ENCODE data around the gene ADAMTS18. TPM values are rescaled to one million over a fixed set of nuclear protein-coding genes. Genes with fewer than 3 reads are reported as not detected.

Gene ADAMTS18
- polyA plus RNA-seq, 1 donor = 3.3 TPM

DNA sequence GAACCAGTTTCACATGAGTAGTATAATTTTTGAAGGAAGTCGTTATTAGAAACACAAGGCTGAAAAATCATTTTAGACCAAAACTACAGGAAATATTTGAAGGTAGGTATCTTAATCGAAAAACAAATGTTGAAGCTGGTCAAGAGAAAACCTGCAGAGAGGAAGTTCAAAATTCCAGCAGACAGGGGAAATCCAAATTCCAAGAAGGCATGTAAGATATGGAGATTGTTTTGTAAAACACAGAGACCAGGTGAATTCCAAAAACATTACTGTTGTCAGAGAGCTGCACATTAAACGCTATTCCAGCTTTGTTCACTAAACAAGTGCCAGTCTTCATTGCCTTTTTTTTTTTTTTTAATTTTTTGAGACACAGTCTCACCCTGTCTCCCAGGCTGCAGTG, 38.4 kb downstream of the ADAMTS18 start:
- no peak for DNase-seq

DNA sequence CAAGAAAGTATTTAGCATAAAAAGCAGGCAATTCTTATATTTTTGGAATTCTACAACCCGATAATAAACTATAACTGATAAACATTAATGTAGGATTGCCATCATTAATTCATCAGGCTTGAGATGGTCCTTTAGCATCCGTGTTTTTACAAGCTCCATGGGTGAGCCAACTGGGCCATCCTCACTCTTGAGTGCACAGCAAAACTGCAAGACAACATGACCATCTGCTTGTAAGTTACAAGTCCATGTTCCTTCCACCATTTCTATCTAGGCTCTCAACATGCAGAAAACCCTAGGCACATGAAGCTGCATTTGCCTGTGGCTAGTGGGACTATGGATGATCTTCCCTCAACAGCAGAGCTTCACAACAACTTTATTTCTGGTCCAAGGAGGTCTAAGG, 40.1 kb downstream of the ADAMTS18 start:
- no peak for DNase-seq

DNA sequence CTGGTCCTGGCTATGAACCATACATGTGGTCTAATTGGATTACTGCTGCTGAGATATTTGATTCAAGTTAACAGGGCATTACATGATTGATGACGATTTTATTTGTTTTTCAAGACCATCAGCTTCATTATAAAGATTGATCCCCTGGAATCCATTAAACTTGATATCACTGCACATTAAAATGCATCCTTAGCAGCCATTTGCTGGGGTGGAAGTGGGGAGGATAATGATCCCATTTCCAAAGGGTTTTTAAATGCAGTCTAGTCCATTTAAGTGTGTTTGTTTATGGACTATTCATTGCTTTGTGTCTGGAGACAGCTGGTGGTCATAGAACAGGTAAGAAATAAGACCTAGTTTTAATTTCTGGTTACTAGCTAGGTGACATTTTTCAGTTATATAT, 40.9 kb downstream of the ADAMTS18 start:
- no peak for DNase-seq

DNA sequence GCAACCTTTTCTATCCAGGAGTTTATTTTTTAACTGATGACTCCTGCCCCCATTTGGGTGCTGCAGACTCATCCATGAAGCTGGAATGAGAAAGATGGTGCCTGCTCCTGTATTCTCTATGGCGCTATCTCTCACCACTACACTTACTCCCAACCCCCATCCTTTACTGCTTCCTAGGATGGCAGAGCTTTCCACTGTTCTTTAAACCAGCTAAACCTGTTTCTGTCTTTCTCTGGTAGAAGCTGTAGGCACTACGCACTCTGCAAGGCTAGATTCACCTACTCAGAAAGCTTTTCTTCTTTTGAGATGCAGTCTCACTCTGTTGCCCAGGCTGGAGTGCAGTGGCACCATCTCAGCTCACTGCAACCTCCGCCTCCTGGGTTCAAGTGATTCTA, 47.0 kb downstream of the ADAMTS18 start:
- no peak for DNase-seq

DNA sequence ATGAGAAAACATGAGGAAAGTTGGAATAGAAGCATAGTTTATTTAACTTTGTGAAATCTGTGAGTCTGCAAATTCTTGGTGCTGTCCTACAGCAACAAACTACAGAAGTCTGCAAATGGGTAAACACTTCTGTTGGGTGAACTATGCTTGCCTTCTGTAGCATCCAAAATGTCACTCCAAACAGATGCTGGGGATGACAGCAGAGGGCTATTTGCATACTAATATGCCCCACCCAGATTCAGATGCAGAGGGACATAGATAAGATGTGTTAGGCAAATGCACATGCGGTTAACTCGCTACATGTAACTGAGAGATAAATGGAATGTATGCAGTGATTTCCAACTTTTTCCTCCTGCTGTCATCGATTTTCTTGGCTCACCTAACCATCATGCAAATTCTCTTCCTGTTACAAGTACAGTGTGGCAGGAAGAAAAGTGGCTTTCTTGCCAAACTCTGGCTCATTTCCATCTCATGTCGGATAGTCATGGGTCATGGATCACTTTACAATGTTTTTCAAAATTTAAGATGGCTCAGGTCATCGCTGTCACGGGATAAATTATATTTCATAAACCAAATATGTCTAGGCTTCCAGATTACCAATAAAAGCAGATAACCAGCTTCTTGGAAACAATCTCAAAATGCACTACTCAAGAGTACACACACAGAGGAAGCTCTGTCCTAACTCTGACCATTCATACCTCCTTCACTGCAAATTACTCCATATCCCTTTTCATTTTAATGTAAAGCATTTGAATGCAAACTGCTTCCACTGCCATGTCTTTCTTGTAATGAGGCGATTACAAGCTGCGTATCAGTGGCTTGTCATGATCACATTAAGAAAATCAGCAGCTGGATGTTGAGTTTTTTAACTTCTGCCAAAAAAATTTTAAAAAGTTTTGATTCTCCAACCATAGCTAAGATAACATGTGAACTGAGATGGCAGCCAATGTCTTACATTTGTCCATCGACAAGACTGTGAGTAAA, 47.7 kb downstream of the ADAMTS18 start:
- DNase-seq = no peak

DNA sequence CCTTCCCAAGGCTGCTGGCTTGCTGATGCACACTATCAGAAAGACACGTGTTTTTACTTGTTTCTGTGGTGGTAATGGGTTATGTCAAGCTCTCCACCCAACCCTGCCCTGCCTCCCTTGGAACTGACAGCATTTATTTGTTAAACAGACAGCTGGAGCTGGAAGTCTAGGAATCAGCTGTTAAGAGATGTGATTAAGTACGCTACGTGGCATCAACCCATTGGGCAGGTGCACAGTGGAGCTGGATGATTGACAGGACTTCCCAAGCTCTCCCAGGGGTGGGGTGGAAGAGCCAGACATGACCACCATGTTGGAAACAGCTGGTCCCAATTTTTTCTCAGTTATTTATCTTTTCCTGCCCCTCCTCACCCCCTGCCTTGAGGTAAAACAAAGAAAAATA, 49.4 kb downstream of the ADAMTS18 start:
- DNase-seq = no peak

DNA sequence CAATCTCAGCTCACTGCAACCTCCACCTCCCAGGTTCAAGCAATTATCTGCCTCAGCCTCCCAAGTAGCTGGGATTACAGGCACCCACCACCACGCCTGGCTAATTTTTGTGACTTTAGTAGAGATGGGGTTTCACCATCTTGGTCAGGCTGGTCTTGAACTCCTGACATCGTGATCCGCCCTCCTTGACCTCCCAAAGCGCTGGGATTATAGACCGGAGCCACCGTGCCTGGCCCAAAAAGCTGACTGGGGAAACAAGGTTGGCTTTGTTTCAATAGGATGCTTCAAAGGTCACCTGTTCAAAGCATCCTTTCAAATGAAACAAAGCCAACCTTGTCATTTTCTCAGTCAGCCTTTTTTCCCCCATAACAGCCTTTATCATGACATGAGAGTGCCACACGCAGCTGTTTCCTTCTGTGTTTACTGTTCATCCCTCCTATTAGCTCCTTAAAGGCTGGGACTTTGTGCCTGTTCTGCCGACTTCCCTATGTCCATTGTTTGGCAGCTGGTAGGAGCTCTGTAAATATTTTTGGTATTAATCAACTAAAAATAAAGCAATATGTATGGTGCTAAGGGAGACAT, 51.1 kb downstream of the ADAMTS18 start:
- DNase-seq = no peak

DNA sequence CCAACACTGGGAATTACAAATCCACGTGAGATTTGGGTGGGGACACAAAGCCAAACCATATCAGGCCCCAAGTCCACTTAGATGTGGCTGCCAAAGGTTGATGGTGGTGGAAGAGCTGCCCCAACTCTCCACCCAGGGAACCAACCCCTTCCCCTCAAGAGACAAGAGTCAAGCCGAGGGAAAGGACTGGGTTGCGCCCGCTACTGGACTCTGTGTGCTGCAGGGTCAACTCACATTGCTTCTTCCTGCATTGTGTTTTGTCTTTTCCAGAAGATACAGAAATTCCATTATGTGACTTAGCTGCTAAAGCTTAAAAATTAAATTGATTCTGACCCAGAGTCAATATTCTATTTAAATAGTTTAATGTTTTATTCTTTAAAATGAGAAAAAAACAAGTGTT, 58.5 kb downstream of the ADAMTS18 start:
- no peak for DNase-seq

DNA sequence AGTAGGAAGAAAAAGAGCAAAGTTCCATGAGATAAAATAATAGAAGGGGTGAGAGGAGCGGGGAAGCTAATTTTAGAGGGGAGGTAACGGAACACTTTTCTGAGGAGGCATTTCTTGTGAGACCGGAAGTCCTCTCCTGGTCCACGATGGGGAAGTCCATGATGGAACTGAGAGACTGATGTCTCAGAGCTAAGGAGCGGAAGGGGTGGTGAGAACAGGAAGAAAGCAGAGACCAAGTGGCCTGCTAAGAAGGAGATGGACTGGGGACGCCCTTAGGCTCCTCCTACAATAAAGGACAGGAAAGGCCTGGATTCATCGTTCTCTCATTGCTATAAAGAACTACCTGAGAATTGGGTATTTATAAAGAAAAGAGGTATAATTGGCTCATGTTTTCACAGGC, 59.4 kb downstream of the ADAMTS18 start:
- no peak for DNase-seq

DNA sequence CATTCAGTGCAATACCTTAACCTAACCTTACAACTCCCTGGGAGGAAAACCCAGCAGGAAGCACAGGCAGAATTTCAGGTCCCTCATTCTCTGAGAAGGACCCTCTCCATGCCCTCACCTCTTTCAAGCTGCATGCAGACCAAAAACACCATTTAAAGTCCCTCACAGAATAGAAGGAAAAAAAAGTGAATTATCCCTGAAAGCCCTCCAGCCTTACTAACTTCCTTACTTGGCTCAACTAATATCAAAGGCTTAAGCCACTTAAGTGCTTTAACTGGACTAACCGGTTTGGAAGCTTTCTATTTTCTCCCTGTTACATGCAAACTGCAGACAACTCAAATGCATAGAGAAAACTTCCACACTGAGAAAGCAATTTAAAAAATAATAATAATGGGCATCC, 60.5 kb downstream of the ADAMTS18 start:
- DNase-seq = peak; percentile 36

DNA sequence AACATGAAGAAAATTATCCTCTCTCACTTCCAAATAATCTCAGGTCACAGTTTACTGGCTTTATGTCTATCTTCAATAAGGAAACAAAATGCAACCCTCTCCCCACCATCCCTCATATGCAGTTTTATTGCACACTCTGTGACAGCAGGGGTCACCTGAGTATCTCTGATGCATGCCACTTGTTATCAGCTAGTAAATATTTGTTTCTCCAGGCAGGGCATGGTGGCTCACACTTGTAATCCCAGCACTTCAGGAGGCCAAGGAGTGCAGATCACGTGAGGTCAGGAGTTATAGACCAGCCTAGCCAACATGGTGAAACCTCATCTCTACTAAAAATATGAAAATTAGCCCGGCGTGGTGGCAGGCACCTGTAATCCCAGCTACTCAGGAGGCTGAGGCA, 61.1 kb downstream of the ADAMTS18 start:
- DNase-seq = no peak

DNA sequence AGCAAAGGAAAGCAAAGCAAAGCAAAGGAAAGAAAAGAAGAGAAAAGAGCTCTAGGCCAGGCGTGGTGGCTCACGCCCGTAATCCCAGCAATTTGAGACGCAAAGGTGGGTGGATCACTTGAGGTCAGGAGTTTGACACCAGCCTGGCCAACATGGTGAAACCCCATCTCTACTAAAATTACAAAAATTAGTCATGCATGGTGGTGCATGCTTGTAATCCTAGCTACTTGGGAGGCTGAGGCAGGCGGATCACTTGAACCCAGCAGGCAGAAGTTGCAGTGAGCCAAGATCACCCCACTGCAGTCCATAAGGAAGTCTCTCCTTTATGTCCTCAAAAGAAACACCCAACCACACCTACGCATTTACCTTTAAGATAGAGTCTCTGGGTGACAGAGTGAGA, 70.1 kb downstream of the ADAMTS18 start:
- no peak for DNase-seq

DNA sequence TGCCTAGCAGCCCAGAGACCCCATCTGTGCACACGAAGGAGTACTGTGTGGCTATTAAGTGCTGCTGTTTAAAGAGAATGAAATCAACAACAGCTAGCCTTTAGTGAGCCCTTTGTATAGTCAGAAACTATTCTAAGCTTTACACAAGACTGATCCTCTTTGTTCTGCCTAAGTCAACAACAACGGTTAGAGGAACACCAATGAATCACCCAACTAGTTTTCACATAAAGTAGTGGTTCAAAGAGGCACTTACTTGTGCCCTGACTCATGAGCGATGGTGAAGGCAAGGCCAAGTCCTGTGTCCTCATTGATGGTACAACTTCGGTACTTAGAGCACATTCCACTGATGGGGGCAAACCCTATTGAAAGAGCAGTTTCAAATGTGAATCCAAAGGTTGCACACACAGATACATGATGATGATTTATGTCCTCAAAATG, 75.8 kb downstream of the ADAMTS18 start:
- DNase-seq = no peak

DNA sequence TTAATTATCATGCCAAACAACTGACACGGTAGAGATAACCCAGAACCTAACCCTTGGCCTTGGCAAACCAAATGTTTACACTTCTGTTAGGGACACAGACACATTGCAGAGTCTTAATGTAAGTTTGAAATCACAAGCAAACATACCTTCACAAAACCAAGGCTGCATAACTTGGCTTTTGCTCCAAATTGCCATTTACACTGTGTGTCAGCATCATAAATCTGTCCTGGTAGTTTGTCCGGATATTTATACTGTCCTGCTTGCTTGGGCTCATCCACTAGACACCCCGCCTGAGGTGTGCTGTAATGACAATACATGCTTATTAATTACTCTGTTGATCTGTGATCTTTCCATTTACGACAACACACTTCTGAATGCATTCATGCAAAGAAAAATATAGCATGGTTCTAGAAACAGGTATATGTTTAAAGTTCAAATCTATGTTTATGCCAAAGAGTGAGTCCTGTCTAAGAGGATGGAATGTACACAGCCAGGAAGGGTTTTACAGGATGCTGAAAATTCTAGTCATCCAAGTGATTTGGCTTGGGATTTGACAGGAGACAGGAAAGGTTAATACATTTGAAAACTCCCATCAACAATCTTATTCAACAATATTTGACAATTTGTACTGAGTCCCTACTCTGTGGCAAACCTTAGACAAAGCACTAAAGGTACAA, 81.1 kb downstream of the ADAMTS18 start:
- no peak for DNase-seq

DNA sequence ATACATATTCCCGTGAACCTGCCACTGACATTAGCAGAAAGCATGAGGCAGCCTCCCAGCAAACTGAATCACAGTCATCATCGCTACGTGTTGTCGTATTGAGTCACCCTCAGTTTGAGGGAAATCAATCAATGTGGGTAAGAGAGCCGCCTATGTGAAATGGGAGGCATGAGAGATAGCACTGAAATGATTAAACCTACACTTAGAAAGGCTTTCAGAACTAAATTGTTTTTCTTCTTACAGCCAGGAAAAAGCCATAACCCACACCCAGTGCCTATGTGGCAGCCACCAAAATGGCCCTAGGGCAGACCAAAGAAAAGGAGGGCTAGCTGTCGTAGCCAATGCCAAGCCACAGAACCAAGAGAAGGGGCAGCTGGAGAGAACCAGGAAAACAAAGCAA, 90.5 kb downstream of the ADAMTS18 start:
- DNase-seq = no peak

DNA sequence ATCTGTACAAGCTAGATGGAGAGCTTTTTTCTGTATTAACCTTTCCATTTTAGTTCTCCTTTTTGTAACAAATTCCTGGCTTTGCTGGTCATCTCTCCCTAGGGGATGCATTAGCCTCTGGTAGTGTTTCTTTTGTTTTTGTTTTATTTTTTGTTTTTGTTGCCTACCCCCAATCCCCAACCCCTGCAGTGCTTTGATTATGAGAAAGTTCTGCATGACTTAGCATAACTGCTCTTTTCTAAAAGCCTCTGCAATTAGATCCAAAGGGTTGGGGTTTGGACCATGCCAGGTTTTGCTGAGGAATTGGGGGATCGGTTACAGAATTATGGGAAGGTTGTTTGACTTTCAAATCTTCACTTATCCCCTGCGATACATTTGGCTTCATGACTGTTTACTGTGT, 98.2 kb downstream of the ADAMTS18 start:
- DNase-seq = no peak

DNA sequence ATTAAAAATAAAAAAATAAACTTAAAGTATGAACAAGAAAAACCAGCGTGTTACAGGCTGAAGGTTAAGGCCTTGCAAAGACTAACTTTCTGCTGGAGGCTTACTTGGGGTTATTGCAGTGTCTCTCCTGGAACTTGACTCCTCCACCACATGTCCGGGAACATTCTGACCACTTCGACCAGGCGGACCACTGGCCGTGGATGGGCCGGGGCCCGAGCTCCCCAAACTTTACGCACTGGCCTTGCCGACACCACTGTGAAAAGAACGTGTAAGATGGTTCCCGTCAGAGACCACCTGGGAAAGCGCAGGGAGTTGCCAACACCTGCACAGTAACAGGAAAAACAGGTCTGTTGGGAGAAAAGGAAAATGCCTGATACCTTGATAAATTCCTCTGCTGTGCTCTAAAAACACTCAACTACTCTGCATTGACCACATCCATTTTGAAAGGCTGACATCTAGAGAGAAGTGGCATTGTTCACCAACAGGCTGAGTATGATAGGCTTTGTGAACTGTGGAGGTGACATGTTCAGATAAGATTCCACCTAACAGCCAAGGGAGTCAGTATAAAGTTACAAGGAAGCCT, 99.1 kb downstream of the ADAMTS18 start:
- peak; percentile 35 for DNase-seq

DNA sequence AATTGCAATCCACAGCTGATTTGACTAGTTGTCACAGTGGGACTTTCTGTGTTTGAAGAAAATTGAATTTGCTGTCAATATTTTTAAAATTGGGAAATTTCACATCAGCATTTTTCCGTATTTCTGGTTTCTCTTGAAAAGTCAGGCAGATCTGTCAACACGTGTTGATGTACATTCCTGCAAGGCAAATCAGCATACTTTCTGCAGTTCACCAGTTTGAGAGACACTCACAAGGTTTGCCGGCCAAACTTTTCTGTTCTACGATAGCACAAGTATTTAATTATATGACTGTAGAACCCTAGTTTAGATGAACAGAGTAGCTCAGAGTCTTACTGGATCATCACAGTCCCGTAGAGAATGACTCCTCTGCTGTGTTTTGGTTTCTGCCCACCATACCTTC, 102.0 kb downstream of the ADAMTS18 start:
- no peak for DNase-seq

DNA sequence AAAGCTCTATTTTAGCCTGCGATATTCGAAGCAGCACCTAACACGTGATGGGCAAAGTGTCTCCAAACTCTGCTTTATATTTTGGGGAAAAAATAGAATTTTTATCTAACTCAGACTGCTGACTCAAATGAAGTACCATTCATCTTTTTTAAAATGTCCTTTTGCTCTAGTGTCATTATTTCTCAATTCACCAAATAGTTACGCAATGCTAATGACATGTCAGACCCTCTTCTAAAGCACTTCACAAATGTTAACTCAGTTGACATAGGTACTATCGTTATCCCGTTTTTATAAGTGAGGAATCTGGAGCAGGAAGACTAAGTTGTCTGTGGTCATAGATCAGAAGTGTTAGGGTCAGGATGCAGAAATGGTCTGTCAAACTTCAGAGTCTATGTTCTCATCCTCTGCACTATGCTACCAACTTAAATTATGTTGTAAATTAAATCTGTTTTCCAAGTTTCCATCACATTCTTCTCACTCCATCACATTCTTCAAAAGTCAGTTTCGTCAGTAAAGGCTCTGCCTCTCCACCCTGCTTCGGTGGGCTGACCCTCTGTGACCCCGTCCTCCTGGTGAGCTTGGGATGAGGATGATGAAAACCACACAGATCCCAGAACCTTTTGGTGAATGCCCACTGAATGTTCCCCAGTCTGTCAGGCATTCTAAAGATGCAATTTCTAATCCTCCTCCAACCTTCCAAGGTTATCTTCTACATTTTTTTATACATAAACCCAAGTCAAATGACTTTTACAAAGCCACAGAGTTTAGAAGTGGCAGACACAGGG, 102.8 kb downstream of the ADAMTS18 start:
- no peak for DNase-seq

DNA sequence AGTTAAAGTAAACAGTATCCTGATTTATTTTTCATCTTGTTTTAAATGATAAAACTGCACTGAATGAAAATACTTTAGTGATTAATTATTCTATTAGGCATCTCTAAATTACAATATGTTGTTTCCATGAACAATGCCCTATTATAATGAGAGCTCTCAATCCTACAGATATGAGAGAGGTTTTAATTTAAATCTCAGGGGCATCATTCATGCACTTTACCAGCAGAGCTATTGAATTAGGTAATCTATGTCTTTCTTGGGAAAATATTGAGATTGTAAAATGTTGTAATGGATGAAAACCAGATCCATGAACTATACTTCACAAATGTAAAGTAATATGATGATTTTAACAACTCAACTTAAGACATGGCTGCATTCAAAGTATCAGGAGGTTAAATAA, 103.8 kb downstream of the ADAMTS18 start:
- DNase-seq = no peak

DNA sequence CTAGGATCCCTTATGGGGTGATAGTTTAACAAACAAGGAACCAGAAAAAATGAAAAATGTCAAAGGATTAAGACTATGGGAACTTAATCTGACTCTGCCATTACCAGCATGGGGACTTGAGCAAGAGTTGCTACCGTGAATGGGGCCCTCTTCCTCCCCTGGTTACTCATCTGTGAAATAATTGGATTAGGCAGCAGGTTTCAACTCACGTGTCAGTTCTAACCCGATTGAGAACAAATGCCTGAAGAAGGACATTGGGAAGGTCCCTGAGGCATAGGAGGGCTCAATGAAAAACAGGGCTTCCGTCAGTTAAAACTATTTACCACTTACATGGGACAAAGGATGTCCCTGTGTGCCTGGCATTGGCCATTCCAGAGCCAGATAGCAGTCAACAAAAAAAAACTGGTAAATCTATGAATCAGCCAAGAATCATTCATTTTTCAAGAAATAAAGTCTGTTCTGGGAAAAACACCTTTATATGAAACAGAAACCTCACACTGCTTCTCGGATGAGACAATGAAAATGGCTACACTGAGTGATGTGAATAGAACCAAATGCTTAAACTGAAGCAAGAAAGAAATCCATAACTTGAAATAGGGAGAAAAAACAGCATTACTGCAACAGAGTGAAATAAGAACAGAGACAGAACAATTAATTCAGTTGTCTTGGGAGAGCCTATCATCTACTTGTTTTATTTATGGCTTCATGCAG, 104.3 kb downstream of the ADAMTS18 start:
- DNase-seq = no peak
